CD4-positive, alpha-beta T cell treated with Interleukin-17A for 1 hour (primary cell): Measurements from ENCODE around the gene GLB1L2.

Source experiments
- DNase-seq: peaks from one replicate; pipeline ENCODE4 v3.0.0-alpha.2; 2020

GLB1L2 gene

DNA sequence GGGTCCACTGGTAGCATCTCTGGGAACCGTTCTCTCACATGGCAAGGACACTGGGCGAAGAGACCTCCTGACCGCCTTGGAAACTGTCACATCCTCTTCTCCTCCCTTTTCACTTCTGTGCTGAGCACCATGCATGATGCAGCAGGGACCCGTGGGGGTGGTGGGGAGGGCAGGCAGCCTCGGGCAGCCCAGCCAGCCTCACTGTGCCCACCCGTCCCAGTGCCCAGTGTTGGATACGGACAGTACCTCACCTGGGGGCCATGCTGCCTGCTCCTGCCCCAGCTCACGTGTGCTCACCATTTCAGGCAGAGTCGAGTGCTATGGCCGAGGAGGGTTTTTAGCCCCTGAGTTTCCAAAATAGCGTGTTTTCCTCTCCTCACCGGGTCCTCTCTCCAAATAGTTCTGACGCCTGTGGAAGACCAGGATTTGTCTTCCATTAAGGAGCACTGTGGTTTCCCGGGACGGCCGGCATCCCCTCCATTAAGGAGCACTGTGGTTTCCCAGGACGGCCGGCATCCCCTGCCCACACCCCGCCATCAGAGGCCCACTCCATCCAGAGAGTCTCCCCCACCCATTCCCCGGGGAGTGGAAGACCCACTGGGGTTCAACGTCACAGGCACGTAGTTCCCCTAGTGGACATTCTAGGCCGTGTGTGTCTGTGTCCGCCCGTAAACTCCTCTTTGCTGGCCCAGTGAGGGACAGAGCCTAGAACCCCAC lies 57.8 kb downstream of the GLB1L2 start:
- DNase-seq, result no peak

DNA sequence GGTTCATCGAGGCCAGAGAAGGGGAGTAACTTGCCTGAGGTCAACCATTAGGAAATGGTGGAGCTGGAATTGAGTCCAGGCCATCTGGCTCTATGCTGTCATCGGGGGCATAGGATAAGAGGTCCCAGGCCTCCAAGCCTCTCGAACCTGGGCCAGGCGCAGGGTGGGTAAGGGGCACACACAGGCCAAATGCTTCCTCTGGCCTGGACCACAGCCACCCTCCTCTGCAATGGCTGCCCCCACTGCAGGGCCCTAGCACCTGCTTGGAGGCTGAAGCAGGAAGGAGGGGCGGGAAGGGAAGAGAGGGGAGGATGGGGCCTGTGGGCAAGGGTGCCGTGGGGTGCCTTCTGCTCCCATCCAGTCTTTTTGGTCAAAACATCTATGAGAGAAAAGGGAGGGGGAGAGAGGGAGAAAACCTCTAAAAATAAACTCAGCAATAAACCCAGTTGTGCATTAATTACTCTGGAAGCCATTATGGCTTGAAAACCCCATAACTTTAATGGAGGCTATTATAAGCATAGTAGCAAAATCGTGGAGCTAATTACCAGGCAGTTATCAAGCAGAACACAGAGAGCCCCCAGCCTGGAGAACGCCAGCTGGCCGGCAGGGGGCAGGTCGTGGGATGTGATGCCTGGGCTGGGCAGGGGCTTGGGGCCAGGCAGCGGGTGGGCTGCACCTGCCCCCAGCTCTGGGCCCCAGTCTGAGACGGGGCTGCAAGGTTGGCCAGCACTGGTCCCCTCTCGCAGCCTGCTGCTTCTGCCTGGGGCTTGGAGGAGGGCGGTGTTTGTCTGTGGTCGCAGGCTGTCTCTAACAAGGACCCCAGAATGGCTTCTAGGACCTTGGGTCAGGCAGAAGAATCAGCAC lies 59.1 kb downstream of the GLB1L2 start:
- no peak for DNase-seq

DNA sequence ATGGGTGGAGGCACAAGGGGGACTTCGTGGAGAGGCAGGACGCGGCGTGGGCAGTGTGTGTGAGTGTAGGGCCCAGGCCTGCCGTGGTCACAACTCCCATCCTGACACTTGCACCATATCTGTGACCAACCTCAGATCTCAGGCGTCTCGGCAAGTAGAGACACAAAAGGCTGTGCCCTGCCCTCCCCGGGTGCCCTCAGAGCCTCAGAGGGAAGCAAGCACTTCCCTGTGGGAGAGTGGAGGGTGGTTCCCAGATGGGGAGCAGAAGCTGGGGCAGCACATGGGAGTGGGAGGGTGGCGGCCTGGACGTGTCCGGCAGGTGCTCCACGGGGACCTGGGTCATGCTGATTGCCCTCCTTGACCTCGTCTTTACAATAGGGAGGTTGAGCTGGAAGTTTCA lies 59.9 kb downstream of the GLB1L2 start:
- DNase-seq, result no peak

DNA sequence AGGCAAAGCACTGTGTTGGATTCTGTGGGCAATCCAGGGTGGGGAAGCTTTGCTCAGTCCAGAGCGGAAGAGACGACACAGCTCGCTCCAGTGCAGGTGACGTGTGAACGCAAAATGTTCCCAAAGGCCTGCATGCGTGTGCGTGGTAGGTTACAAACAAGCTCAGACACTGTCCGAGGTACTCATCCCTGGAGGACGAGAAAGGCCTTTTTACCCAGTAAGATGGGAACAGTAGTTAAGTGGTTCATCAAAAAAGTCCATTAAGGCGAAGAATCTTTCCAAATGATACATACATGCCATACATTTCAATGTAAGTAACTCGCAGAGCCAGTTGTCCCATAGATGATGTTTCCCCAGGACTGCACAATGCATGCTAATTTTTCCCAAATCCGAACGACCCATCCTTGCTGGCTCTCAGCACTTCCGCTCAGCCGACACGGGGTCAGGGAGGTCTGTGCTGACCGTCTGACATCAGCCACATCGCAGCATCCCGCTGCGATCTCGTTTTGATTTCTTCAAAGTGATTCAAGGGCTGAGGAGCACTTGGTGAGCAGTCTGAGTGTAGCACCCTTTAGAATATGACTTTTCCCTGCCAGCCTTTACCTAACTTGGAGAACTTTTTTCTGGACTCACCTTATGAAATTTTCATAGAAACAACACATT lies 61.3 kb downstream of the GLB1L2 start:
- no peak for DNase-seq

GRCh38 chr11:134393638-134394037 lies 61.9 kb downstream of the GLB1L2 start:
- no peak for DNase-seq

- DNase-seq, result no peak
These were observed 62.5 kb downstream of the GLB1L2 start for GRCh38 chr11:134394311-134394710.

DNA sequence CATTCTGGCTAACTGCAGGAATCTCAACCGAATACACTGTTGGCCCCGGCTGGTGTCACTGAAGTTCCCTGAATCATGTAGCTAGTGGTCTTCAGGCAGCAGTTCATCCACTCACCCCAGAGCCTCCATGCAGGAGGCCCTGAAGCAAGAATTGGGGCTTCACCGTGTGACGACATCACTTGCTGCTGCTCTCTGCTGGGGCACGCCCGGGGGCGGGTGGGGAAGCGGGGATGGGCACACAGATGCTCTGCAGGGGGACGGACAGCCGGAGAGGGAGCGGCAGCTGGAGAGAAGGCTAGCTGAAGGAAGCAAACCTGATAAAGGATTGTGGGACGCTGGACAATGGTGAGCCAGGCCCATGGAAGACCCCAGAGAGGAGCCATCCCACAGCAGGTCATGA lies 63.2 kb downstream of the GLB1L2 start:
- no peak for DNase-seq

DNA sequence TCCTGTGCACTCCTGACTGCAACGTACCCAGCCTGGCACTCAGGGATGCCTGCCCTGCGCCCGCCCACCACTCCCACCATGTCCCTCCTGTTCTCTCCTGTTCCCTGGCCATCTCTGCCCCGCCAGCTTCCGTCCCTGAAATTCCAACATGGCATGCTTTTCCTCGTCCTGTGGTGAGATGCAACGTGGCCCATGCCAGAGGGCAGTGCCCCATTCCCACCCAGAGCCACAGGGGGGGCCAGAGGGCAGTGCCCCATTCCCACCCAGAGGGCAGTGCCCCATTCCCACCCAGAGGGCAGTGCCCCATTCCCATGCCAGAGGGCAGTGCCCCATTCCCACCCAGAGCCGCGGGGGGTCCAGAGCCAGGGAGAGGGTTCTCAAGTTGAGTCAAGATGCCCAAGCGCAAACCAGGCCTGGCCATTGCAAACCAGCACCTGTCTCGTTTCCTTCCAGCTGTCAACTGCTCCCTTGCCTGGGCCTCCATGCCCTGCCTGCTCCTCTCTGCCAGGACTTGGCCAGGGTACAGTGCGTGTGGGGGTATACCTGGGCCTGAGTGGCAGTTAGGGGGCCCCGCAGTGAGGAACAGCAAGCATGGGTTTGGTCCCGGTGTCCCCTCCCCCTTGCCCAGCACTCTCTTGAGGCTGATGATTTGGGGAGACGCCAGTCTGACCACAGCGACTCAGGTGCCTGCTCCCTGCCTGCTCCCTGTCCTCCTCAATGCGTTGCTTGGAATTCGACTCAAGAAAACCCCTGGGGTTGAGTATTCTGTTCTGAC lies 65.7 kb downstream of the GLB1L2 start:
- no peak for DNase-seq

GRCh38 chr11:134398079-134398444 lies 66.3 kb downstream of the GLB1L2 start:
- DNase-seq, result no peak

DNA sequence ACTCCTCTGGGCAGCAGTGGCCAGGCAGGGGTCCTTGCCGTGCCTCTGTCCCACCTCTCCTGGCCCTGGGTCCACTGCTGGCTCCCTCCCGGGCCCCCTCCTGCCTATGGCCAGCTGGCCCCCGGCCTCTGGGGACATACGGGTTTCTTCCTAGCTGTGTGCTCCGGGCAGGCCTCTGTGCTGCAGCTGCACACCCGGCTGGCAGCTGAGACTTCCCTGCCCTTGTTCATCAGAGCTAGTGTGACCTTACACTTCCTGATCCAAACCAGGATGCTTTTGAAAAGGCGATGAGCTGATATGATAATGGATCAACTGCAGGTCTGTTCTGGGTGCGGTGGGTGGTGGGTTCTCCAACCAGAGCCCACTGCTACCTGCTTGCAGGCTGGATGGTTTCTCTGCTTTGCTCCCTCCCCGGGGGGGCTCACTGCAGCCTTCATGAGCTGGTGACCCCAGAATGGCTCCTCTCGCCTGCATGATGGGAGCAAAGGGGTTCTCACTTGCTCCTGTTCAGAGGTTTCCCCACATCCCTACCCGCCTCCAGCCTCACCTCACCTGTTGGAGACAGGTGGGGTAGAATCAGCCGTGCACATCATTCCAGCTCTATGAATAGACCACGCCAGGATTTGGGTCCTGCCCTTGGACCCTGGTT lies 67.0 kb downstream of the GLB1L2 start:
- no peak for DNase-seq

- DNase-seq, result no peak
These were observed 67.5 kb downstream of the GLB1L2 start for GRCh38 chr11:134399293-134399654.

GRCh38 chr11:134399996-134400395 lies 68.2 kb downstream of the GLB1L2 start:
- no peak for DNase-seq

DNA sequence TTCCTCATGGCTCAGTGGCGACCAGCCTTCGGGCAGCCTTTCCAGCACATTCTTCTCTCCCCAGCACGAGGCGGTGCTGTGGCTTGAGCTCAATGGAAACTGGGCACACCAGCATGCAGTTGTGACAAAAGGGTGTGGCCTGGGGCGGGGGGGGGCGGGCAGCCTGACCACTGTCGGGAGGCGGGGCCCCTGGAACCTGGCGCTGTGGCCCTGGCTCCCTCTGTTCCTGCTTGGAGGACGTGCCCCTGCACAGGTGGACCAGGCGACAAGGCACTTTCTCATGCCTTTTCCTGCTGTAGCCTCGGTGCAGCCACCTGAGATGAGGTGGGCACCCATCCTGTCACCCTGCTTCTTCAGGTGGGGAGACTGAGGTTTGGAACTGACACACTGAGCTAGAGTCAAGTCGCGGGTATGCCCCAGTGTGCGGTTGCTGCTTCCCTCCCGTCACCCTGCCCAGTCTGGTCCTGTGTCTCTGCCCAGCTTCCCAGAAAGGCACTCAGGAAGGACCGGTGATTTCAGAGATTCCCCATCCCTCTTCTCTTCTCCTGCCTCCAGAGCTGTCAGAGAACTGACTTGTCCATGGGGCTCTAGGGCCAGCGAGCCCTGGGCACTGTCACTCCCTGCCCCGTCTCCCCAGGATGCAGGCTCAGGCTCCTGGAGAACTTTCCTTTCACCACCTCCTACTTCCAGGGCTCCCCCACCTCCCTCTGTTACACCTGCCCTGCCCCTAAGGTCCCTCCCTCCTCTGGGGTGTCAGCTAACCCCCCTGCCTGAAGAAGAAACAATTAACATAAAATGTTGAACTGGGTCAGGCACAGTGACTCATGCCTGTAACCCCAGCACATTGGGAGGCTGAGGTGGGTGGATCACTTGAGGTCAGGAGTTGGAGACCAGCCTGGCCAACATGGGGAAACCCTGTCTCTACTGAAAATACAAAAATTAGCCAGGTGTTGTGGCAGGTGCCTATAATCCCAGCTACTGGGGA lies 70.3 kb downstream of the GLB1L2 start:
- peak; percentile 14 for DNase-seq

GRCh38 chr11:134402910-134403309 lies 71.1 kb downstream of the GLB1L2 start:
- no peak for DNase-seq

DNA sequence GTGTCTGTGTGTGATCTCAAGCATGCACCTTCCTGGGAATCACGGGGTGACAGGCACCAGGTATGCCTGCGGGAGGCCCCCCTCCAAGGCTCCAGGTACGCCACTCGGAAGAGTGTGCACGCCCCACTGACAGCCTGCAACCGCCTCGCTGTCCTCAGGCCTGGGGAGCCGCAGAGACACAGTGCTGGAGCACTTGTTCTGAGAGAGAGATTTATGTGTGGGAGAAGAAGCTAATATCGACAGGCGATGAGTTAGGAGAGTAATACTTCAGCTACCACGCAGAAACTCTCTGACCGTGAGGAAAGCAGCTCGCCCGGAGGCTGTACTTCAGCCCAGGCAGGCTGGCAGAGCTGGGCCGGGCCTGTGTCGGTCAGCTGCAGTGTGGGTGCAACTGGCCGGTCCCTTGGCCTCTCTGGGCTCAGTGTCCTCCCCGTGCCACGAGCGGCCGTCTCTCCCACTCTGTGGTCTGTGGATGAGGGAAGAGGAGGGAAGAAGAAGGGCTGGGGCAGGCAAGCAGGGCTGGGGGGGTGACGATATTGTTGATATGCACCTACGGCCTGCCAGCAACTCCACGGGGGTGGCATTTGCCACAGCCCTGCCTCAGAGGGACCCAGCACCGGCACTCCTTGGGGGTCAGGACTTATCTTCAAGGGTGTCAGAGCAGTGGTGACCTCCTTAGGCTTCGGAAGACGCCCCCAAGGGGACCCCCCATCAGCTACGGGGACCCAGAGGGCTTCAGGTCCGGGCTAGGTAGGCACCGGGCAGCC lies 73.0 kb downstream of the GLB1L2 start:
- no peak for DNase-seq

- DNase-seq, result no peak
These were observed 73.6 kb downstream of the GLB1L2 start for GRCh38 chr11:134405436-134405835.

- no peak for DNase-seq
These were observed 74.1 kb downstream of the GLB1L2 start for GRCh38 chr11:134405841-134406240.

GRCh38 chr11:134406264-134407185 lies 74.7 kb downstream of the GLB1L2 start:
- peak; percentile 15 for DNase-seq

DNA sequence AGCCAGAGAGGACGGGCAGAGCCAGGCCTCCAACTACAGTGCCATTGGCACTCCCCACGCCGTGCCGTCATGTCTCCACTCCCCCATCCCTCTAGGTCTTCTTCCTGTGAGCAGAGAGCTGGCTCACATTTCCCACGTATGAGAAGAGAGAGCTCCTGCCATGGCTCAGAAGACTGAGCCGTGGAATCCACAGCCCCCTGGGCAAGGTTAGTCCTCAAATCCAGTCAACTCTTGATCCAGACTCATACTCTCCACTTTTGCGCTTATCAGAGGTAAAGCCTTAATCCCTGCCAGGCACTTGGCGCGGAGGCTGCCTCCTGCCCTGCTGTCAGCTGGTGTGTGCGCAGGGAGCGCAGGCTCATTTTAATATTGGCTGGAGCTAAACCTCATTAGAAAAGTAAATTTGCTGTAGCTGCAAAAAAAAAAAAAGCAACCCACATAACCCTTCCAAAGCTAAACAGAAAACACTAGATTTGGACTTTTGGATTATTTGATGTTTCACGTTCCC lies 75.6 kb downstream of the GLB1L2 start:
- no peak for DNase-seq
